ENCODE data around the gene PRDM16.

- TF ChIP-seq EP300 (IDR thresholded peaks at IDR 0.05) (no peak), POLR2A (IDR thresholded peaks at IDR 0.05) (no peak)
- TF ChIP-seq, protein P1, sequence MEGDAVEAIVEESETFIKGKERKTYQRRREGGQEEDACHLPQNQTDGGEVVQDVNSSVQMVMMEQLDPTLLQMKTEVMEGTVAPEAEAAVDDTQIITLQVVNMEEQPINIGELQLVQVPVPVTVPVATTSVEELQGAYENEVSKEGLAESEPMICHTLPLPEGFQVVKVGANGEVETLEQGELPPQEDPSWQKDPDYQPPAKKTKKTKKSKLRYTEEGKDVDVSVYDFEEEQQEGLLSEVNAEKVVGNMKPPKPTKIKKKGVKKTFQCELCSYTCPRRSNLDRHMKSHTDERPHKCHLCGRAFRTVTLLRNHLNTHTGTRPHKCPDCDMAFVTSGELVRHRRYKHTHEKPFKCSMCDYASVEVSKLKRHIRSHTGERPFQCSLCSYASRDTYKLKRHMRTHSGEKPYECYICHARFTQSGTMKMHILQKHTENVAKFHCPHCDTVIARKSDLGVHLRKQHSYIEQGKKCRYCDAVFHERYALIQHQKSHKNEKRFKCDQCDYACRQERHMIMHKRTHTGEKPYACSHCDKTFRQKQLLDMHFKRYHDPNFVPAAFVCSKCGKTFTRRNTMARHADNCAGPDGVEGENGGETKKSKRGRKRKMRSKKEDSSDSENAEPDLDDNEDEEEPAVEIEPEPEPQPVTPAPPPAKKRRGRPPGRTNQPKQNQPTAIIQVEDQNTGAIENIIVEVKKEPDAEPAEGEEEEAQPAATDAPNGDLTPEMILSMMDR (IDR thresholded peaks at IDR 0.05): no peak
These were observed 19.1 kb upstream of the PRDM16 start for GRCh38 chr1:3049905-3050304.
